ENCODE results near the gene FAM53B.

Gene FAM53B

GRCh38 chr10:124605001-124605370, 139.2 kb downstream of the FAM53B start:
- no peak for DNase-seq (ENCODE audit: low spot score)
- in situ Hi-C loops (cut with MboI; ENCODE audit: low pct_unique_long_range_greater_than_20kb, low sequenced_read_pairs, unreplicated experiment), result no loop called here
- TF ChIP-seq CTCF (IDR thresholded peaks at IDR 0.05; ENCODE audit: extremely low read depth, insufficient read depth, missing control alignments), result no peak

- in situ Hi-C loops (cut with MboI; ENCODE audit: low pct_unique_long_range_greater_than_20kb, low sequenced_read_pairs, unreplicated experiment), result no loop called here
- no peak for TF ChIP-seq CTCF (IDR thresholded peaks at IDR 0.05; ENCODE audit: extremely low read depth, insufficient read depth, missing control alignments)
- no peak for DNase-seq (ENCODE audit: low spot score)
These were observed 139.8 kb downstream of the FAM53B start for GRCh38 chr10:124604214-124605000.

- no peak for DNase-seq (ENCODE audit: low spot score)
- no peak for TF ChIP-seq CTCF (IDR thresholded peaks at IDR 0.05; ENCODE audit: extremely low read depth, insufficient read depth, missing control alignments)
- in situ Hi-C loops (cut with MboI; ENCODE audit: low pct_unique_long_range_greater_than_20kb, low sequenced_read_pairs, unreplicated experiment), result no loop called here
These were observed 140.6 kb downstream of the FAM53B start for GRCh38 chr10:124603376-124604213.

- no peak for TF ChIP-seq CTCF (IDR thresholded peaks at IDR 0.05; ENCODE audit: extremely low read depth, insufficient read depth, missing control alignments)
- no peak for DNase-seq (ENCODE audit: low spot score)
- in situ Hi-C loops (cut with MboI; ENCODE audit: low pct_unique_long_range_greater_than_20kb, low sequenced_read_pairs, unreplicated experiment), result no loop called here
These were observed 141.4 kb downstream of the FAM53B start for GRCh38 chr10:124602646-124603365.

GRCh38 chr10:124602121-124602561, 142.0 kb downstream of the FAM53B start:
- DNase-seq (ENCODE audit: low spot score), result no peak
- no peak for TF ChIP-seq CTCF (IDR thresholded peaks at IDR 0.05; ENCODE audit: extremely low read depth, insufficient read depth, missing control alignments)
- in situ Hi-C loops (cut with MboI; ENCODE audit: low pct_unique_long_range_greater_than_20kb, low sequenced_read_pairs, unreplicated experiment), result no loop called here

GRCh38 chr10:124601431-124602120, 142.6 kb downstream of the FAM53B start:
- TF ChIP-seq CTCF (IDR thresholded peaks at IDR 0.05; ENCODE audit: extremely low read depth, insufficient read depth, missing control alignments), result no peak
- no peak for DNase-seq (ENCODE audit: low spot score)
- in situ Hi-C loops (cut with MboI; ENCODE audit: low pct_unique_long_range_greater_than_20kb, low sequenced_read_pairs, unreplicated experiment), result no loop called here
